ENCODE data around the gene PDGFC.

DNA sequence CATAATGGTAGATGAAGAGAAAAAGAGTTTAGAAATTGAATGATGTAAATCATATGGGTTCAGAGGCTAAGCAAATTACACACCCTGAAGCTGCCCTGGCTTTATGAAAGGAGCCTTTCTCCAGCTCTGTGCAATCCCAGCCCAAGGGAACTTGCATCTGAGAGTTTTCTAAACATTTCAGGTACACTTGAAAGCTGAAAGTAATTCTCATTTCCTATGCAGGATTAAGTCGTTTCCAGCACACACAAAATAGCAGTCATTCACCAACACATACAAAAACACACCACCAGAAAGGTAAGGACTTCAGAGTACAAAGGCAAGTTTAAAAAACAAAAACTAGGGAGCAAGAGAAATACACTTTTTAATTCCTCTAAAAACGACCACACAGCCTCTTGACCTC is 1.7 kb downstream of the PDGFC start:
- TF ChIP-seq MAX (IDR thresholded peaks at IDR 0.05) (no peak), CTCF (IDR thresholded peaks at IDR 0.05 in 2 of 3, conservative IDR thresholded peaks at IDR 0.05 in 1 of 3; ENCODE audit: borderline replicate concordance in 1 of 3, insufficient read depth in 1 of 3, low read depth in 2 of 3, low read length in 2 of 3) (no peak), EZH2phosphoT487 (IDR thresholded peaks at IDR 0.05; ENCODE audit: borderline replicate concordance) (no peak), YY1 (IDR thresholded peaks at IDR 0.05; ENCODE audit: extremely low read depth, insufficient replicate concordance, low read depth, low read length) (no peak)
- TF ChIP-seq, protein P1, sequence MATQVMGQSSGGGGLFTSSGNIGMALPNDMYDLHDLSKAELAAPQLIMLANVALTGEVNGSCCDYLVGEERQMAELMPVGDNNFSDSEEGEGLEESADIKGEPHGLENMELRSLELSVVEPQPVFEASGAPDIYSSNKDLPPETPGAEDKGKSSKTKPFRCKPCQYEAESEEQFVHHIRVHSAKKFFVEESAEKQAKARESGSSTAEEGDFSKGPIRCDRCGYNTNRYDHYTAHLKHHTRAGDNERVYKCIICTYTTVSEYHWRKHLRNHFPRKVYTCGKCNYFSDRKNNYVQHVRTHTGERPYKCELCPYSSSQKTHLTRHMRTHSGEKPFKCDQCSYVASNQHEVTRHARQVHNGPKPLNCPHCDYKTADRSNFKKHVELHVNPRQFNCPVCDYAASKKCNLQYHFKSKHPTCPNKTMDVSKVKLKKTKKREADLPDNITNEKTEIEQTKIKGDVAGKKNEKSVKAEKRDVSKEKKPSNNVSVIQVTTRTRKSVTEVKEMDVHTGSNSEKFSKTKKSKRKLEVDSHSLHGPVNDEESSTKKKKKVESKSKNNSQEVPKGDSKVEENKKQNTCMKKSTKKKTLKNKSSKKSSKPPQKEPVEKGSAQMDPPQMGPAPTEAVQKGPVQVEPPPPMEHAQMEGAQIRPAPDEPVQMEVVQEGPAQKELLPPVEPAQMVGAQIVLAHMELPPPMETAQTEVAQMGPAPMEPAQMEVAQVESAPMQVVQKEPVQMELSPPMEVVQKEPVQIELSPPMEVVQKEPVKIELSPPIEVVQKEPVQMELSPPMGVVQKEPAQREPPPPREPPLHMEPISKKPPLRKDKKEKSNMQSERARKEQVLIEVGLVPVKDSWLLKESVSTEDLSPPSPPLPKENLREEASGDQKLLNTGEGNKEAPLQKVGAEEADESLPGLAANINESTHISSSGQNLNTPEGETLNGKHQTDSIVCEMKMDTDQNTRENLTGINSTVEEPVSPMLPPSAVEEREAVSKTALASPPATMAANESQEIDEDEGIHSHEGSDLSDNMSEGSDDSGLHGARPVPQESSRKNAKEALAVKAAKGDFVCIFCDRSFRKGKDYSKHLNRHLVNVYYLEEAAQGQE (IDR thresholded peaks at IDR 0.05; ENCODE audit: low read depth) = no peak
- TF ChIP-seq, protein P2, sequence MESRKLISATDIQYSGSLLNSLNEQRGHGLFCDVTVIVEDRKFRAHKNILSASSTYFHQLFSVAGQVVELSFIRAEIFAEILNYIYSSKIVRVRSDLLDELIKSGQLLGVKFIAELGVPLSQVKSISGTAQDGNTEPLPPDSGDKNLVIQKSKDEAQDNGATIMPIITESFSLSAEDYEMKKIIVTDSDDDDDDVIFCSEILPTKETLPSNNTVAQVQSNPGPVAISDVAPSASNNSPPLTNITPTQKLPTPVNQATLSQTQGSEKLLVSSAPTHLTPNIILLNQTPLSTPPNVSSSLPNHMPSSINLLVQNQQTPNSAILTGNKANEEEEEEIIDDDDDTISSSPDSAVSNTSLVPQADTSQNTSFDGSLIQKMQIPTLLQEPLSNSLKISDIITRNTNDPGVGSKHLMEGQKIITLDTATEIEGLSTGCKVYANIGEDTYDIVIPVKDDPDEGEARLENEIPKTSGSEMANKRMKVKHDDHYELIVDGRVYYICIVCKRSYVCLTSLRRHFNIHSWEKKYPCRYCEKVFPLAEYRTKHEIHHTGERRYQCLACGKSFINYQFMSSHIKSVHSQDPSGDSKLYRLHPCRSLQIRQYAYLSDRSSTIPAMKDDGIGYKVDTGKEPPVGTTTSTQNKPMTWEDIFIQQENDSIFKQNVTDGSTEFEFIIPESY (IDR thresholded peaks at IDR 0.05; ENCODE audit: extremely low read depth, insufficient replicate concordance, low read length) = no peak
